DMS153 (cell line): ENCODE data around the gene MEMO1.
"Not testable (repeated sequence)": the region's sequence is repeated elsewhere in the genome, so short reads cannot be mapped to it uniquely, and the experiment has no call there.

Experiments used
- DNase-seq: peaks from one replicate; lab custom pipeline; 2025; lab: John Stamatoyannopoulos, UW

MEMO1 gene

GRCh38 chr2:31957354-31958139 is 53.3 kb downstream of the MEMO1 start:
- DNase-seq, result no peak

GRCh38 chr2:31956934-31957333 is 53.9 kb downstream of the MEMO1 start:
- DNase-seq, result not testable (repeated sequence)

GRCh38 chr2:31956312-31956711 is 54.5 kb downstream of the MEMO1 start:
- no peak for DNase-seq

GRCh38 chr2:31953095-31953494 is 57.7 kb downstream of the MEMO1 start:
- not testable (repeated sequence) for DNase-seq

- DNase-seq, result no peak
Observed at GRCh38 chr2:31950946-31951562, 59.8 kb downstream of the MEMO1 start.

GRCh38 chr2:31947871-31948270 is 62.9 kb downstream of the MEMO1 start:
- DNase-seq, result no peak

- no peak for DNase-seq
Observed at GRCh38 chr2:31946838-31947237, 64.0 kb downstream of the MEMO1 start.

- no peak for DNase-seq
Observed at GRCh38 chr2:31945572-31945935, 65.3 kb downstream of the MEMO1 start.

GRCh38 chr2:31944828-31945571 is 65.8 kb downstream of the MEMO1 start:
- no peak for DNase-seq

GRCh38 chr2:31943636-31944225 is 67.1 kb downstream of the MEMO1 start:
- no peak for DNase-seq

GRCh38 chr2:31940920-31941319 is 69.9 kb downstream of the MEMO1 start:
- DNase-seq, result no peak

GRCh38 chr2:31937741-31938140 is 73.1 kb downstream of the MEMO1 start:
- DNase-seq, result no peak

- no peak for DNase-seq
Observed at GRCh38 chr2:31935370-31935769, 75.4 kb downstream of the MEMO1 start.

- no peak for DNase-seq
Observed at GRCh38 chr2:31933066-31933465, 77.7 kb downstream of the MEMO1 start.

- no peak for DNase-seq
Observed at GRCh38 chr2:31932589-31932988, 78.2 kb downstream of the MEMO1 start.

- no peak for DNase-seq
Observed at GRCh38 chr2:31931916-31932315, 78.9 kb downstream of the MEMO1 start.

- DNase-seq, result no peak
Observed at GRCh38 chr2:31925517-31925916, 85.3 kb downstream of the MEMO1 start.

GRCh38 chr2:31923662-31924061 is 87.1 kb downstream of the MEMO1 start:
- no peak for DNase-seq

- no peak for DNase-seq
Observed at GRCh38 chr2:31922542-31923408, 88.0 kb downstream of the MEMO1 start.

GRCh38 chr2:31920962-31921361 is 89.8 kb downstream of the MEMO1 start:
- DNase-seq, result no peak

GRCh38 chr2:31919499-31919898 is 91.3 kb downstream of the MEMO1 start:
- DNase-seq, result no peak

GRCh38 chr2:31909661-31910060 is 101.1 kb downstream of the MEMO1 start:
- DNase-seq, result no peak
